ENCODE measurements around the gene SPATA13. TPM values are rescaled to one million over a fixed set of nuclear protein-coding genes. Genes with fewer than 3 reads are reported as not detected.
"Not testable (repeated sequence)": the region's sequence is repeated elsewhere in the genome, so short reads cannot be mapped to it uniquely, and the experiment has no call there.

Gene SPATA13
- polyA plus RNA-seq, 3 donors from 2014 or later = 19.0 to 112 (median 65.6) TPM

GRCh38 chr13:24306632-24307031 lies 146.1 kb downstream of the SPATA13 start:
- H3K27me3 Mint-ChIP-seq (ENCODE audit: low read depth in 3 of 3) = no peaks in the 10 kb centered on the region

GRCh38 chr13:24307211-24308067 lies 146.9 kb downstream of the SPATA13 start:
- Mint-ChIP-seq H3K9me3 (no peaks in the 10 kb centered on the region), H3K36me3 (peaks cover 8 to 36% (median 19%) of the 10 kb centered on the region in 3 donors), H3K4me1 (peaks cover 0 to 13% of the 10 kb centered on the region in 2 donors), H3K27me3 (ENCODE audit: low read depth in 3 of 3) (no peaks in the 10 kb centered on the region), H3K27ac (no peak overlapping the region), H3K4me3 (no peak overlapping the region)
- DNase-seq = no peak

More at GRCh38 chr13:24306632-24307031, 146.1 kb downstream of the SPATA13 start:
- no peak overlapping the region for H3K27ac Mint-ChIP-seq
- H3K4me3 Mint-ChIP-seq = no peak overlapping the region
- no peaks in the 10 kb centered on the region for H3K9me3 Mint-ChIP-seq
- peaks cover 0 to 13% of the 10 kb centered on the region in 2 donors for H3K4me1 Mint-ChIP-seq
- no peak for DNase-seq
- peaks cover 11 to 42% (median 24%) of the 10 kb centered on the region in 3 donors for H3K36me3 Mint-ChIP-seq

- DNase-seq = no peak
- H3K27me3 Mint-ChIP-seq (ENCODE audit: low read depth in 3 of 3) = no peaks in the 10 kb centered on the region
- H3K36me3 Mint-ChIP-seq = peaks cover 8 to 30% (median 19%) of the 10 kb centered on the region in 3 donors
- no peak overlapping the region for H3K27ac Mint-ChIP-seq
- H3K4me1 Mint-ChIP-seq = peaks cover 0 to 13% of the 10 kb centered on the region in 2 donors
- H3K9me3 Mint-ChIP-seq = no peaks in the 10 kb centered on the region
- H3K4me3 Mint-ChIP-seq = no peak overlapping the region
Measured at GRCh38 chr13:24308068-24308445, 147.5 kb downstream of the SPATA13 start.

GRCh38 chr13:24308488-24309020 lies 148.0 kb downstream of the SPATA13 start:
- Mint-ChIP-seq H3K27me3 (ENCODE audit: low read depth in 3 of 3) (no peaks in the 10 kb centered on the region), H3K27ac (no peak overlapping the region), H3K36me3 (peaks cover 8 to 25% (median 19%) of the 10 kb centered on the region in 3 donors), H3K9me3 (no peaks in the 10 kb centered on the region), H3K4me3 (no peak overlapping the region), H3K4me1 (peaks cover 0 to 13% of the 10 kb centered on the region in 2 donors)
- no peak for DNase-seq

GRCh38 chr13:24309300-24309699 lies 148.8 kb downstream of the SPATA13 start, which contains the start of gene C1QTNF9:
TSS of gene C1QTNF9 (plus strand) at chr13:24309580. CDS start at chr13:24316004, 6,424 bp downstream.
- H3K27me3 Mint-ChIP-seq (ENCODE audit: low read depth in 3 of 3); H3K4me3 Mint-ChIP-seq; H3K9me3 Mint-ChIP-seq; DNase-seq: not testable (repeated sequence)
- H3K4me1 Mint-ChIP-seq = peaks cover 0 to 11% of the 10 kb centered on the region in 2 donors
- peaks cover 8 to 21% (median 15%) of the 10 kb centered on the region in 3 donors for H3K36me3 Mint-ChIP-seq
- H3K27ac Mint-ChIP-seq = peak within 1 kb of the TSS in 1 of 6 donors; percentile 55

- Mint-ChIP-seq H3K4me1 (no peaks in the 10 kb centered on the region), H3K27me3 (ENCODE audit: low read depth in 3 of 3) (peaks cover 0 to 3% (median 1%) of the 10 kb centered on the region in 3 donors), H3K4me3 (no peak overlapping the region), H3K27ac (no peak overlapping the region), H3K9me3 (no peaks in the 10 kb centered on the region), H3K36me3 (no peaks in the 10 kb centered on the region)
- no peak for DNase-seq
Measured at GRCh38 chr13:24313439-24313838, 152.9 kb downstream of the SPATA13 start.

- not testable (repeated sequence) for H3K4me3 Mint-ChIP-seq; H3K27me3 Mint-ChIP-seq (ENCODE audit: low read depth in 3 of 3); DNase-seq; H3K9me3 Mint-ChIP-seq; H3K36me3 Mint-ChIP-seq; H3K4me1 Mint-ChIP-seq; H3K27ac Mint-ChIP-seq
Measured at GRCh38 chr13:24317835-24318234, 157.3 kb downstream of the SPATA13 start.

- not testable (repeated sequence) for H3K4me3 Mint-ChIP-seq; H3K9me3 Mint-ChIP-seq; DNase-seq; H3K36me3 Mint-ChIP-seq; H3K27ac Mint-ChIP-seq; H3K27me3 Mint-ChIP-seq (ENCODE audit: low read depth in 3 of 3); H3K4me1 Mint-ChIP-seq
Measured at GRCh38 chr13:24318878-24319277, 158.4 kb downstream of the SPATA13 start.

GRCh38 chr13:24319641-24320040 lies 159.1 kb downstream of the SPATA13 start:
- H3K4me3 Mint-ChIP-seq; H3K9me3 Mint-ChIP-seq; DNase-seq; H3K27ac Mint-ChIP-seq; H3K4me1 Mint-ChIP-seq; H3K36me3 Mint-ChIP-seq; H3K27me3 Mint-ChIP-seq (ENCODE audit: low read depth in 3 of 3): not testable (repeated sequence)

GRCh38 chr13:24321416-24321815 lies 160.9 kb downstream of the SPATA13 start:
- not testable (repeated sequence) for H3K36me3 Mint-ChIP-seq; DNase-seq; H3K4me1 Mint-ChIP-seq; H3K27me3 Mint-ChIP-seq (ENCODE audit: low read depth in 3 of 3); H3K9me3 Mint-ChIP-seq; H3K4me3 Mint-ChIP-seq; H3K27ac Mint-ChIP-seq

- not testable (repeated sequence) for H3K36me3 Mint-ChIP-seq; H3K27ac Mint-ChIP-seq; H3K4me1 Mint-ChIP-seq; H3K27me3 Mint-ChIP-seq (ENCODE audit: low read depth in 3 of 3); DNase-seq; H3K9me3 Mint-ChIP-seq; H3K4me3 Mint-ChIP-seq
Measured at GRCh38 chr13:24322470-24322869, 161.9 kb downstream of the SPATA13 start.

GRCh38 chr13:24323036-24323738 lies 162.7 kb downstream of the SPATA13 start:
- H3K4me3 Mint-ChIP-seq = no peak overlapping the region
- peaks cover 0 to 3% (median 0%) of the 10 kb centered on the region in 6 donors for H3K9me3 Mint-ChIP-seq
- no peak overlapping the region for H3K27ac Mint-ChIP-seq
- H3K4me1 Mint-ChIP-seq = peaks cover 0 to 2% of the 10 kb centered on the region in 2 donors
- DNase-seq = no peak
- no peaks in the 10 kb centered on the region for H3K36me3 Mint-ChIP-seq
- peaks cover 0 to 7% (median 7%) of the 10 kb centered on the region in 3 donors for H3K27me3 Mint-ChIP-seq (ENCODE audit: low read depth in 3 of 3)

GRCh38 chr13:24323739-24324075 lies 163.2 kb downstream of the SPATA13 start:
- Mint-ChIP-seq H3K27ac (no peak overlapping the region), H3K27me3 (ENCODE audit: low read depth in 3 of 3) (peaks cover 0 to 9% (median 9%) of the 10 kb centered on the region in 3 donors), H3K9me3 (peaks cover 0 to 3% (median 0%) of the 10 kb centered on the region in 6 donors), H3K4me3 (no peak overlapping the region), H3K4me1 (peaks cover 0 to 2% of the 10 kb centered on the region in 2 donors), H3K36me3 (no peaks in the 10 kb centered on the region)
- DNase-seq = no peak

- not testable (repeated sequence) for H3K36me3 Mint-ChIP-seq, H3K4me1 Mint-ChIP-seq, DNase-seq, H3K27ac Mint-ChIP-seq, H3K9me3 Mint-ChIP-seq
- peak overlapping the region in 1 of 5 donors; percentile 55 for H3K4me3 Mint-ChIP-seq
- H3K27me3 Mint-ChIP-seq (ENCODE audit: low read depth in 3 of 3) = peaks cover 2 to 15% (median 12%) of the 10 kb centered on the region in 3 donors
Measured at GRCh38 chr13:24327598-24327997, 167.1 kb downstream of the SPATA13 start.
